Measurements from ENCODE around the gene SLC7A9.
"Not testable (repeated sequence)": the region's sequence is repeated elsewhere in the genome, so short reads cannot be mapped to it uniquely, and the experiment has no call there.

SLC7A9 gene

DNA sequence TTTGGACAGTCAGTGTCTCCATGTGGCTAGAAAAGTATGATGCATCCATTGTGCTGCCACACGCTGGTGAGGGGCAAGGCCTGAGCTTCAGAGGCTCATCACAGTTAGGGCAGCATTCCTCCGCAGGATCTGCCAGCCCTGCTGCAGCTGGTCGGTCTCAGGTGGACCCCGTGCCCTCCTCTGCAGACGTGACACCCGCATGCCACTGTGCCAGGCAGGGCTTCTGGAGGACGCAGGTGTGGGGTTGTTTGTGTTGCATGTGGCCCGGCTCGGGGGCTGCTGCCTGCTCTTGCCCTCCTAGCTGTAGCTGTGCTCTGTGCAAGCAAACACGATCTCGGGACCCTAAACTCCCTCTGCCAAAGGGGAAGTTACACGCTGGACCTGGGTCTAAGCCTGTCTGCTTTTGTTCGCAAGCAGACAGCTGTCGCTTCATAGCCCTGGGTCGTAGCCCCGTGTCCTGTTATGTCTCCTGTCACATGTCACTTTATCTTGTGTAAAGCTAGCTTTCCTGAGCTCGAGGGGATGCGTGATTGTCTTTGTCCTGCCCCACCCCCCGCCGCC lies 45.3 kb downstream of the SLC7A9 start:
- no peak for DNase-seq

DNA sequence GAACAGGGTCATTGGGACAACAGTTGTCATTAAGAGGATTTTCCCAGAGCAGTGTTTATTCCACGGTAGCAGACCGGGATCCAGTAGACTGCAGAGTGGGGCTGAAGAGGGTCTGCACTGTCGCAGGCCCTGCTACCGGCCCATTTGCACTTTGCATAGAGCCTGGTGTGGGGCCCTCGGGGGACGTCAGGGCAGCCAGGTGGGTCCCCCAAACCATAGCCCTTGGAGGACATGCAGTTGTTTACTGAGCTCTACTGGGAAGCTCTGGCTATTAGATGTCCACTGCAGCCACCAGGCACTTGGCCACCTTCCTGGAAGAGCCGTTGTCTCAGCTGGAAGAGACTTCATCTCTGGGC lies 45.8 kb downstream of the SLC7A9 start:
- DNase-seq = no peak

DNA sequence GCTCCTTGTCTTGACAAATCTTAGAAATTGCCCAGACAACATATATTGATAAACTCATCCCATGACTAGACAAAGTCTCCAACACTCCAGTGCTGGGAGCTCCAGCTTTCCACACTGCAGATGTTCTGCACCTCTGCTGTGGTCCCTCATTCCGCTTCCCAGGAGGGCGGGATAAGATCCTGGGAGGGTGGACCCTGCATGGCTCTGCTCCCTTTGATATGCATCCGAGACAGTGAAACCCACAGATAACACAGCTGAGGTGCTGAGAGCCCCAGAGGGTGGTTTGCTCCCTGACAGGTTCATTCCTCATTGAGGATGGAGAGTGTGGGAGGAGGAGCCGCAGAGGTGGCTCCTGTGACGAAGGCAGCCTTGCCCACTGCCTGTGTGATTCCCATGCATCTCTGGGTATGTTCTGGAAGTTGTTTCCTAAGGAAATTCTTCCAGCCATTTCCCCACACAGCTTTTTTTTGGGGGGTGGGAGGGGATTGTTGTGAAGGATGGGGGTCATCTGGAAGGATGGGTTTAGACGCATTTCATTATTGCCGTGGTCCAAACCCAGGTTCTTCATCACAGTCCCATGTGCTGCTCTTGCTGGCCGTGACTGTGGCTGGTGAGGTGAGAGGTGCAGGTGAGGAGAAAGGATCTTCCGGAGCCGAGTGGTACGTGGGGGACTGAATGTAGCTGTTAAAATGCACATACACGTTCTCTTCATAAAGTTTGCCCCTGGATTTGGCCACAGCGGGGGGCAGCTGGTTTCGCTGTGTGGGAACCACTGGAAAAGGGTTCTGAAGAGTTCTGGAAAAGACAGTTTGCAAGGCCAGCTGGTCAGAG lies 46.4 kb downstream of the SLC7A9 start:
- DNase-seq = no peak

DNA sequence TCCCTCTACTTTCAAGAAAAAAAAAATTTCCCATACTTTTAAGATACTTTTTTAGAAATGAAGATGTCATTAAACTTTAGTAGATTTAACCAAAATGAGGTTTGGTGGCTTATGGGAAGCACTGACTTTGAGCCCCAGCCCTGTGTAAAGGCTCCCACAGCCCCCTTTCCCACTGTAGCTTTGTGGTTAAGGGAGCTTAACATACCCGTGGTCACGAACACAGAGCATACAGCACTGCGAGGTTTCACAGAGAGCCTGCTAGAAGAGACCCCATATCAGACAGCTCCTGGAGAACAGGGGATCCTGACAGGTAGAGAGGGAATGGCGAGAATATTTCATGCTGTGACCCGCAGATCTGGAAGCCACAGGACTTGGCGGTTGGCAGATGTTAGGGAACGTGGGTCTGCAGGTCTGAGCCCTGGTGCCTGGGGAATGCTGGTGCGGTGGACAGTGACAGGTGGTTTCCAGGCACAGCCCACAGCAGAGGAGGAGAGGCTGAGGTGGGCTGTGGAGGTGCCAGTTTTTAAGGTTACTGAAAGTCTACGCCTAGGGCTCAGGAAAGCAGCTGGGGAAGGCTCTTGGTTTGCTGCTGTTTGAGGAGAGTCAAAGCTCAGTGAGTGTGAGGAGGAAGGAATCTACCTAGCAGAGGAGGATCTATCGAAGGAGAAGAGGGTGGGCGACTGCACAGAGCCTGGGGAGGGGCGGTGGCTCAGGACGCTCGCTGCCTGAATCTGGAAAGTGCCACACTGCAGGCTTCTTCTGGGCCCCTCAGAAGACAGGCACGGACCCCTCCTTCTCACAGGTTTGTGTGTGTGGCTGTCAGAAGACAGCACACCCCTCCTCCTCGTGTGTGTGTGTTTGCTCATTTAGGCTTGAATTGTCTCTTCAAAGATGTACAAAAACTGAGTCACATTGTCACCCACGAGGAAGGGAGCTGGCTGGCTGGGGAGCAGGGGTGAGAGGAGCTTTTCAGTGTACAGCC lies 49.9 kb downstream of the SLC7A9 start:
- DNase-seq = no peak

DNA sequence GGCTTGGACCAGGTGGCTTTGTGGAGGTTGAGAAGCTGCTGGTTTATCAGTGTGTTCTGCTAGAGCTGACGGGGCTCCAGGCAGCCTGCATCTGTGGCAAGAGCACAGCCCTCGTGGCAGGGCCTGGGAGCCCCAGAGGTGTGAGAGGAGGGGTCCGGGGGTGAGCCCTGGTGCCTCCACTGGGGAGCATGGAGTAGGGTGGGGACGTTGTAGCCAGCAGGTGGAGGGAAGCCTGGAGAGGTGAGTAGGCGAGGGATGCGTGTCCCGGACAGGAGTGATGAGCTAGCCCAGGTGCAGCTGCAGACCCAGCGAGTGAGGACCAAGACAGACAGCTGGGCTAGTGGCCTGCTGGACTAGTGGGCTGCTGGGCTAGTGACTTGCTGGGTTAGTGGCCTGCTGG lies 51.0 kb downstream of the SLC7A9 start:
- DNase-seq = no peak

DNA sequence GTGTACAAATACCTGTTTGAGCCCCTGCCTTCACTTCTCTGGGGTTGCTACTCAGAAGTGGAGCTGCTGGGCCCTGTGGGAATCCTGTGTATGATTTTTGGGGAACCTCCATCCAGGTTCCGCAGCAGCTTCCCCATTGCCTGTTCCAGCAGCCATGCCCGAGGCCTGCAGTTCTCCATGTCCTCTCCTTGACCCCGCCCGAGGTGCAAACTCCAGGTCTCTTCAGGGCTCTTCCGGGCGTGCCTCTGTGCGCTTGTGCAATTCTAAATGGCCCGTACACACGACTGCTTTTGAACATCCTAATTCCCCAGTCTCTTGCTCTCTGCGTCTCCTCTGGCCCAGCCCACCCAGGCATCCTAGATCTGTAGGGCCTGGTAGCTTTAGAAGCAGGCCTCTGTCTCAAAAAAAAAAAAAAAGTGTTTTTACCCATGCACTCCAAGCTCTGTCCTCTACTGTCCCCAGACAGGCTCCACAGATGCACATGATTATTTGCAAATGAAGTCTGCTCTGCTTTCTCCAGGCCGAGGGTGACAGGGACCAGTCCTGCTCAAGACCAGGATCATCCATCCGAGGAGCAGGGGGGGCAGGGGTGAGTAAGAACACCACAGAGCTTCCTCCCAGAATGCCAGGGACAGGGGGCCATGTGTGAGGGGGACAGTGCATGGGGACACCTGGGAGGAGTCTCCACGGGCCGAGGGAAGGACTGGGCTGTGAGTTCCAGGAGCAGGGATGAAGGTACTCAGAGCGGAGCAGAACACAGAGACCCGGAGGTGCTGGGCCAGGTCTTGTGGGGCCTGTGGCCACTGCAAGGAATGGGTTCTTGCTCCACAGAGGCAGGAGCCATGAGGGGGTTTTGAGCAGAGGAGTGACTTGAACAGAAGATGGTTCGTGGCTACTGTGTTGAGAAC lies 51.7 kb downstream of the SLC7A9 start:
- DNase-seq = peak; percentile 53

- DNase-seq = peak; percentile 26
These were observed 52.9 kb downstream of the SLC7A9 start for GRCh38 chr19:32816555-32817099.

DNA sequence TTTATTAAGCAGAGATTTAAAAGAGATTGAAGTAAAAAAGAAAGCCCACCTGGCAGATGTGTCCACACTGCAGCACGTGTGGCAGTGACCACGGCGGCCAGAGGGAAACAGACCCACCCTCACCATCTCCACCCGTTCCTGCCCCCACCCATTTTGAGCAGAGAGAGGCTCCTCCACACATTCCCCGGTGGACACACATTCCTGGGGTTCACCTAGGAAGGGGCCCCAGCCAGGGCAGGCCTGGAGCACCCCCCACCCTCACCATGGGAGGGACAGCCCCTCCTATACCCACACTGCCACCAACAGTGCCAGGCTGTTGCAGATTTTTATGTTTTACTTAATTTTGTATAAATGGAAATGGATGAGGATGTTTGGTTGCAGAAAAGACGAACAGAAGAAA lies 54.9 kb downstream of the SLC7A9 start:
- DNase-seq = no peak

DNA sequence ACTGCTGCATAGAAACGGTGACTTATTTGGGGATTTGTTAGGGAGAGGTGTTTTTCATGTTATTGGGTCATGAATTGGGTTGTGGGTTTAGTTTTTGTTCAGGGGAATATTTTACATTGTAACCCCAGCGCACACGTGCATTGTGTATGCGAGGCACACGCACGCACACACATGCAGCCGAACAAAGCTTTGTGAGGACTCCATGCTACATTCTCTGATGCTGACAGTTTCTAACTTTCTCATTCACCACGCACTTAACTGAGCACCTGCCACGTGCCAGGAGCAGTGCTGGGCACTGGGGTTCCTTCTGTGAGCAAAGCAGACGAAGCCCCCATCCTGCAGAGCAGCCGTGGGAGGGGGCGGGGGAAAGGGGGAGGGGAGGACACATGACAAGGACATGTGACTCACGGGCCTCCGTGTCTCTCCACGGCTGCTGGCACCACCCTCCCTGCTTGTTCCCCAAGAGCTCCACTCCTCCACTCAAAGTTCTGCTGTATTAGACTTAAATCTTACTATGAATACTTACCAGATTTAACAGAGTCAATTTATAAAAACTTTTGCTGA lies 55.6 kb downstream of the SLC7A9 start:
- DNase-seq = no peak

GRCh38 chr19:32812571-32812970 lies 57.0 kb downstream of the SLC7A9 start:
- DNase-seq = no peak

GRCh38 chr19:32812036-32812435 lies 57.5 kb downstream of the SLC7A9 start:
- DNase-seq = no peak

GRCh38 chr19:32811151-32811550 lies 58.4 kb downstream of the SLC7A9 start:
- no peak for DNase-seq

DNA sequence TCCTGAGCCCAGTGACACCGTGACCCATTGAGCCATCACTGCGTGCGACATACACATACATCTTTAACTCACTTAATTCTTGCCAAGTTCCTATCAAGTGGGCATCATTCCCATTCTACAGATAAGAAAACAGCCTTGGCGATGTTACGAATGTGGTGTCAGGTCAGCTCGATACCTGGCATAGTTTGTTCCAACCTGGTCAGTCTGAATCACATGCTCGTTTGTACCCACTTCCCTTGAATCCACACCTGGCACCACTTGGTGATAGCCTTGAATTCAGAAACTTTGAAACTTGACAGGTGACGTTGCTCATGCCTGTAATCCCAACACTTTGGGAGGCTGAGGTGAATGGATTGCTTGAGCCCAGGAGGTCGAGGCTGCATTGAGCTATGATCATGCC lies 59.1 kb downstream of the SLC7A9 start:
- no peak for DNase-seq

DNA sequence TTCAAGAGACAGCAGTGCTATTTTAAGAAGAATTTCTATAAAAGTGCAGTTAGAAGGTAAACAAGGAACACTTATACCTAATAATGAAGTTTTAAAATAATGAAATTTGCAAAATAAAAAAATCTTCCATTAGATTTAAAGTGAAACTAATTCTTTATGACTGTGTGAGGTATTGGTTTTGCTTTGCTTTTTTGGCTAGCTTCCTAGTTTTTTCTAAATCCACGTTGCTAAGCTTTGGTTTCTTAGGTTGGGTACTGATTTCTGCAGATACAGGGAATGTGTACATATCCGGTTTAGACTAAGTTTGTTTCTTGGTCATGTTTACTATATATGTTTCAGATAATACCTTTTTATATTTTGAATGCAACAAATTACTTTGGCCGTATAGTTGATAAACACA lies 59.8 kb downstream of the SLC7A9 start:
- no peak for DNase-seq

GRCh38 chr19:32809254-32809653 lies 60.3 kb downstream of the SLC7A9 start:
- DNase-seq = no peak

- DNase-seq = no peak
These were observed 61.3 kb downstream of the SLC7A9 start for GRCh38 chr19:32808236-32808635.

DNA sequence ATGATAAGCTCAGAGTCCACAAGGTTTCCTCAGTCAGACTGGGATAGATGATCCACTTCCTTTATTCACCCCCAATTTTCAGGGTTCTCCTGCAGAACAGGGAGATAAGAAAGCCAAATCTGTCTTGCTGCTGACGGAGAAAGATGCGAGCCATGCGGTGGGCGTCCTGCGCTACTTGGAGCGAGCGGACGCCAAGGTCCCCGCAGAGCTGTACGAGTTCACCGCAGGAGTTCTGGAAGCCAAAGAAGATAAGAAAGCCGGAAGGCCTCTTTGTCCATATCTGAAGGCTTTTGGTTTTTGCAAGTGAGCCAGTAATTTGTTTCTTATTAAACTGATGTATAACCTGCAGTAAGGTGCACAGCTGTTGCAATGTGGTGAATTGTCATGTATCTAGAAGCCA lies 66.7 kb downstream of the SLC7A9 start:
- no peak for DNase-seq

DNA sequence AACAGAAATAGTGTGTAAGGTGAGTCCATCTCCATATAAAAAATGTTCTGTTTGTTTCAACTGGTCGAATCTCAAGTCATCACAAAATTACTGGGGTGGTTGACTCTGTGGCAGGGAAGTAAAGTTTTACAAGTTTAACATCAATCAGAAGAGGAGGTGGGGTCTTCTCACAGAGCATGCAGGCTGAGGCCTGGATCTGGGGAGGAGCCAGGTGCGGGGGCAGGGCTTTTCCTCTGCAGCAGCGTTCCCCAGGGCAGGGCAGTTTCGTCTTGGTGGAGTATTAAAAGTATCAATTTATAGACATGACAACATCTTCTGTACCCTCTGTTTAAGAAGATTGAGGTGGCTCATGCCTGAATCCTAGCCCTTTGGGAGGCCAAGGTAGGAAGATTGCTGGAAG lies 68.8 kb downstream of the SLC7A9 start:
- no peak for DNase-seq

- no peak for DNase-seq
These were observed 69.4 kb downstream of the SLC7A9 start for GRCh38 chr19:32800191-32800590.

DNA sequence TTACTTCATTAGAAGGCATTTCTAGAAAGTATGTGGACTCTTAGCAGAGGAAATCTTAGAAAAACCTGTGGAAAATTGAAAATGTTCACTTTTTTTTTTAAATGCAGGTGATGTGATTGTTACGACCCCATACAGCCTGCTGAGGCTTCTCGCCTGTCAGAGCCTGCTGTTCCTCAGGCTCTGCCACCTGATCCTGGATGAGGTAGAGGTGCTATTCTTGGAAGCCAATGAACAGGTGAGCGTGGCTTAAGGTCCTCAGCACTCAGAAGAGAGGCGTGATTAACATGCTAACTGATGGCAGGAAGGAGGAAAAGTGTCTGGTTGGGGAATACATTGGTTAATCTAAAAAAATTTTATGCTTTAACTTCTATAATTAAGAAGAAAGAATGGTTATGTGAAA lies 71.4 kb downstream of the SLC7A9 start:
- DNase-seq = no peak

GRCh38 chr19:32789429-32789828 lies 80.1 kb downstream of the SLC7A9 start:
- DNase-seq = no peak

GRCh38 chr19:32787895-32788294 lies 81.7 kb downstream of the SLC7A9 start:
- not testable (repeated sequence) for DNase-seq

All from DMS79 (cell line).